HepG2 (cell line): ENCODE measurements around the gene PCGF3. TPM values are rescaled to one million over a fixed set of nuclear protein-coding genes. Genes with fewer than 3 reads are reported as not detected.
A peak's percentile ranks its signal among the peaks of the same experiment; 100 is the strongest.

Experiments
- ATRX ChIP-seq: sonication (generic); formaldehyde crosslinking; IDR thresholded peaks from 2 replicates; pipeline ENCODE4 v1.4.0; 2020; ENCODE audit warnings: missing genetic modification reagents, borderline replicate concordance
- KDM5A ChIP-seq: fragments of 200-600 bp; sonication (generic); IDR thresholded peaks from 2 replicates; pipeline ENCODE4 v1.7.0; 2018; ENCODE audit warnings: antibody characterized with exemption, mild to moderate bottlenecking, low read length, borderline replicate concordance
- NFKBIZ ChIP-seq: IDR thresholded peaks from 2 replicates; pipeline ENCODE4 v1.6.1; 2018; ENCODE audit warnings: missing genetic modification reagents, missing compliant biosample characterization
- PAF1 ChIP-seq: IDR thresholded peaks from 2 replicates; pipeline ENCODE4 v1.6.1; 2016; ENCODE audit warnings: missing genetic modification reagents, missing compliant biosample characterization
- RFXAP ChIP-seq: sonication (generic); formaldehyde crosslinking; IDR thresholded peaks from 2 replicates; pipeline ENCODE4 v1.4.0; 2020; ENCODE audit warnings: missing genetic modification reagents, borderline replicate concordance
- ZNF225 ChIP-seq: sonication (generic); formaldehyde crosslinking; IDR thresholded peaks from 2 replicates; pipeline ENCODE4 v1.4.0; 2020; ENCODE audit warnings: mild to moderate bottlenecking, missing genetic modification reagents
- ZNF331 ChIP-seq: sonication (generic); formaldehyde crosslinking; IDR thresholded peaks from 2 replicates; pipeline ENCODE4 v1.4.0; 2020; ENCODE audit warnings: missing genetic modification reagents
- ZNF589 ChIP-seq: sonication (generic); formaldehyde crosslinking; conservative IDR thresholded peaks from 2 replicates; pipeline ENCODE4 v1.8.0; 2022; ENCODE audit warnings: mild to moderate bottlenecking, moderate library complexity, missing genetic modification reagents
- polyA plus RNA-seq, 8 experiments: library from polyadenylated mRNA; depleted of rRNA in 3 of 8; stranded (reverse) in 7 of 8; unstranded in 1 of 8; fragments of >200 nt; fragmentation: Illumina TruSeq in 4 of 8; extraction: Trizol in 4 of 8; gene quantifications; 2 replicates each; pipeline versions ENCODE4 v1.2.1 to v1.2.3, GENCODE V29; 2011 to 2016; ENCODE audit warnings: low read depth in 4 of 8, missing spikeins in 1 of 8, mixed read lengths in 1 of 8; ENCODE audit not compliant: insufficient read depth in 1 of 8
- total RNA-seq, 5 experiments: library from RNA; depleted of rRNA; stranded (reverse); fragments of >200 nt; fragmentation: Illumina TruSeq; extraction: Trizol; gene quantifications; 2 replicates each; pipeline ENCODE4 v1.2.3, GENCODE V29; 2016; ENCODE audit warnings: low read depth in 1 of 5
- TF ChIP-seq, protein P1 (sequence below): sonication (generic); formaldehyde crosslinking; IDR thresholded peaks from 2 replicates; pipeline ENCODE4 v1.5.0; 2020; ENCODE audit warnings: mild to moderate bottlenecking, missing genetic modification reagents
- TF ChIP-seq, protein P2 (sequence below): sonication (generic); formaldehyde crosslinking; IDR thresholded peaks from 2 replicates; pipeline ENCODE4 v1.5.0; 2020; ENCODE audit warnings: mild to moderate bottlenecking, missing genetic modification reagents, borderline replicate concordance
- TF ChIP-seq, protein P3 (sequence below): sonication (generic); formaldehyde crosslinking; IDR thresholded peaks from 2 replicates; pipeline ENCODE4 v1.9.0; 2021; ENCODE audit warnings: missing genetic modification reagents, borderline replicate concordance
- TF ChIP-seq, protein P4 (sequence below): sonication (generic); formaldehyde crosslinking; IDR thresholded peaks from 2 replicates; pipeline ENCODE4 v1.4.0; 2020; ENCODE audit warnings: missing genetic modification reagents
- TF ChIP-seq, protein P5 (sequence below): IDR thresholded peaks from 2 replicates; pipeline ENCODE4 v1.6.1; 2012; ENCODE audit warnings: low read length, improper control_type of control experiment
- TF ChIP-seq, protein P6 (sequence below): IDR thresholded peaks from 2 replicates; pipeline ENCODE4 v1.6.1; 2016; ENCODE audit warnings: missing compliant biosample characterization, missing genetic modification reagents, borderline replicate concordance
- TF ChIP-seq, protein P7 (sequence below): sonication (generic); formaldehyde crosslinking; IDR thresholded peaks from 2 replicates; pipeline ENCODE4 v1.5.0; 2020; ENCODE audit warnings: missing genetic modification reagents

The PCGF3 gene
- total and polyA plus RNA-seq, 2 of the 13 experiments (the other 11 are each of a cell fraction or from before 2014, with no cell fraction given), result 28.6 to 66.2 TPM

DNA sequence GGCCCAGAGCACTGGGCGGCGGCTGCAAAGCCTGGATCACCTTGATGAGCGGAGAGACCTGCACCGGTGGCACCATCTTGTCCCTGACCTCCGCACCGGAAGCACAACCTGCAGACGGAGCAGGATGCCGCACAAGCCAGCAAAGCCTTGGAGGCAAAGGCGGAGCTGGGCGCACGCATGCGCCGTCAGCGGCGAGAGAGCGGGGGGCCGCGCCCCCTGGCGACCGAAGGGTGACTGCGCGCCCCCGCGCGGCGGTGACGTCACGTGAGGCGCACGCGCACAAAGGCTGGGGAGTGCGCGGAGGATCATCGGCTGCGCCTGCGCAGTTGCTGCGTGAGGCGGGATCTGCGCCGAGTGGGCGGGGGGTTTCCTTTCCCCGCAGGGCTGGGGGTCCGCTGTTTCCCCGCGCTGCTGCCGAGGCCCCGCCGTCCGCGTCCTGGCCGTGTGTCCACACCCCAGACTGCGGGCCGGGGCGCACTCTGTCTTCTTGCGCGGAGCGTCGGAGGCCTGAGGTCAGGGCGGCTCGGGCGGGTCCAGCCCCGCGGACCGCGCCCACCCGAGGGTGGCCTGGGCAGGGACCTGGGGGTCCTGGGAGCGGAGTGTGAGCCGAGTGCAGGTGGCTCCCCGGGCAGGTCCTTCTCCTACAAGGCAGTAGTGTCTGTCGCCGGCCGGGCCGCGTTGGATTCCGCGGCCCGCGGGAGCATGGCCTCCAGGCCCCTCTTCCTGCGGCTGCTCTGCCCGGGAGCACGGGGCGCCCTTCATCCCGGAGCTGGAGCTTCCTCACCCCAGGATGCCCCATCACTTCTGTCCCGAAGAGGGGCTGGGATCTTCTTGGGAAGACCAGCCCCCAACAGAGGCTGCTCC, 31.2 kb upstream of the PCGF3 start, which contains the start of the genes ATP5ME and MYL5 (continued):
- TF ChIP-seq, protein P1, sequence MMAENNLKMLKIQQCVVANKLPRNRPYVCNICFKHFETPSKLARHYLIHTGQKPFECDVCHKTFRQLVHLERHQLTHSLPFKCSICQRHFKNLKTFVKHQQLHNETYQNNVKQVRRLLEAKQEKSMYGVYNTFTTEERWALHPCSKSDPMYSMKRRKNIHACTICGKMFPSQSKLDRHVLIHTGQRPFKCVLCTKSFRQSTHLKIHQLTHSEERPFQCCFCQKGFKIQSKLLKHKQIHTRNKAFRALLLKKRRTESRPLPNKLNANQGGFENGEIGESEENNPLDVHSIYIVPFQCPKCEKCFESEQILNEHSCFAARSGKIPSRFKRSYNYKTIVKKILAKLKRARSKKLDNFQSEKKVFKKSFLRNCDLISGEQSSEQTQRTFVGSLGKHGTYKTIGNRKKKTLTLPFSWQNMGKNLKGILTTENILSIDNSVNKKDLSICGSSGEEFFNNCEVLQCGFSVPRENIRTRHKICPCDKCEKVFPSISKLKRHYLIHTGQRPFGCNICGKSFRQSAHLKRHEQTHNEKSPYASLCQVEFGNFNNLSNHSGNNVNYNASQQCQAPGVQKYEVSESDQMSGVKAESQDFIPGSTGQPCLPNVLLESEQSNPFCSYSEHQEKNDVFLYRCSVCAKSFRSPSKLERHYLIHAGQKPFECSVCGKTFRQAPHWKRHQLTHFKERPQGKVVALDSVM (CRISPR knock-in tag), result 0 out of 2 replicates have a peak, but pooled peaks have one; percentile 57
- no peak for TF ChIP-seq NFKBIZ (CRISPR knock-in tag)
- TF ChIP-seq, protein P2, sequence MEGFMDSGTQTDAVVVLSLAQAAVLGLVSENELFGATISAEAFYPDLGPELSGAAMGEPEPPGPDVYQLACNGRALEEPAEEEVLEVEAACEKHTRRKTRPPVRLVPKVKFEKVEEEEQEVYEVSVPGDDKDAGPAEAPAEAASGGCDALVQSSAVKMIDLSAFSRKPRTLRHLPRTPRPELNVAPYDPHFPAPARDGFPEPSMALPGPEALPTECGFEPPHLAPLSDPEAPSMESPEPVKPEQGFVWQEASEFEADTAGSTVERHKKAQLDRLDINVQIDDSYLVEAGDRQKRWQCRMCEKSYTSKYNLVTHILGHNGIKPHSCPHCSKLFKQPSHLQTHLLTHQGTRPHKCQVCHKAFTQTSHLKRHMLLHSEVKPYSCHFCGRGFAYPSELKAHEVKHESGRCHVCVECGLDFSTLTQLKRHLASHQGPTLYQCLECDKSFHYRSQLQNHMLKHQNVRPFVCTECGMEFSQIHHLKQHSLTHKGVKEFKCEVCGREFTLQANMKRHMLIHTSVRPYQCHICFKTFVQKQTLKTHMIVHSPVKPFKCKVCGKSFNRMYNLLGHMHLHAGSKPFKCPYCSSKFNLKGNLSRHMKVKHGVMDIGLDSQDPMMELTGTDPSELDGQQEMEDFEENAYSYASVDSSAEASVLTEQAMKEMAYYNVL (CRISPR knock-in tag), result peak; percentile 54; the same call in 1 of the 2 replicates
- TF ChIP-seq RFXAP (CRISPR knock-in tag), result peak; percentile 75; the same call in 1 of the 2 replicates
- TF ChIP-seq ZNF225 (CRISPR knock-in tag), result peak; percentile 79
- TF ChIP-seq, protein P3, sequence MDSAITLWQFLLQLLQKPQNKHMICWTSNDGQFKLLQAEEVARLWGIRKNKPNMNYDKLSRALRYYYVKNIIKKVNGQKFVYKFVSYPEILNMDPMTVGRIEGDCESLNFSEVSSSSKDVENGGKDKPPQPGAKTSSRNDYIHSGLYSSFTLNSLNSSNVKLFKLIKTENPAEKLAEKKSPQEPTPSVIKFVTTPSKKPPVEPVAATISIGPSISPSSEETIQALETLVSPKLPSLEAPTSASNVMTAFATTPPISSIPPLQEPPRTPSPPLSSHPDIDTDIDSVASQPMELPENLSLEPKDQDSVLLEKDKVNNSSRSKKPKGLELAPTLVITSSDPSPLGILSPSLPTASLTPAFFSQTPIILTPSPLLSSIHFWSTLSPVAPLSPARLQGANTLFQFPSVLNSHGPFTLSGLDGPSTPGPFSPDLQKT, result no peak
- no peak for TF ChIP-seq ZNF589 (CRISPR knock-in tag)
- TF ChIP-seq PAF1, result no peak
- TF ChIP-seq, protein P4, sequence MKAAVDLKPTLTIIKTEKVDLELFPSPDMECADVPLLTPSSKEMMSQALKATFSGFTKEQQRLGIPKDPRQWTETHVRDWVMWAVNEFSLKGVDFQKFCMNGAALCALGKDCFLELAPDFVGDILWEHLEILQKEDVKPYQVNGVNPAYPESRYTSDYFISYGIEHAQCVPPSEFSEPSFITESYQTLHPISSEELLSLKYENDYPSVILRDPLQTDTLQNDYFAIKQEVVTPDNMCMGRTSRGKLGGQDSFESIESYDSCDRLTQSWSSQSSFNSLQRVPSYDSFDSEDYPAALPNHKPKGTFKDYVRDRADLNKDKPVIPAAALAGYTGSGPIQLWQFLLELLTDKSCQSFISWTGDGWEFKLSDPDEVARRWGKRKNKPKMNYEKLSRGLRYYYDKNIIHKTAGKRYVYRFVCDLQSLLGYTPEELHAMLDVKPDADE (CRISPR knock-in tag), result no peak
- no peak for TF ChIP-seq KDM5A
- TF ChIP-seq ZNF331 (CRISPR knock-in tag), result peak; percentile 66; the same call in 1 of the 2 replicates
- TF ChIP-seq, protein P5, sequence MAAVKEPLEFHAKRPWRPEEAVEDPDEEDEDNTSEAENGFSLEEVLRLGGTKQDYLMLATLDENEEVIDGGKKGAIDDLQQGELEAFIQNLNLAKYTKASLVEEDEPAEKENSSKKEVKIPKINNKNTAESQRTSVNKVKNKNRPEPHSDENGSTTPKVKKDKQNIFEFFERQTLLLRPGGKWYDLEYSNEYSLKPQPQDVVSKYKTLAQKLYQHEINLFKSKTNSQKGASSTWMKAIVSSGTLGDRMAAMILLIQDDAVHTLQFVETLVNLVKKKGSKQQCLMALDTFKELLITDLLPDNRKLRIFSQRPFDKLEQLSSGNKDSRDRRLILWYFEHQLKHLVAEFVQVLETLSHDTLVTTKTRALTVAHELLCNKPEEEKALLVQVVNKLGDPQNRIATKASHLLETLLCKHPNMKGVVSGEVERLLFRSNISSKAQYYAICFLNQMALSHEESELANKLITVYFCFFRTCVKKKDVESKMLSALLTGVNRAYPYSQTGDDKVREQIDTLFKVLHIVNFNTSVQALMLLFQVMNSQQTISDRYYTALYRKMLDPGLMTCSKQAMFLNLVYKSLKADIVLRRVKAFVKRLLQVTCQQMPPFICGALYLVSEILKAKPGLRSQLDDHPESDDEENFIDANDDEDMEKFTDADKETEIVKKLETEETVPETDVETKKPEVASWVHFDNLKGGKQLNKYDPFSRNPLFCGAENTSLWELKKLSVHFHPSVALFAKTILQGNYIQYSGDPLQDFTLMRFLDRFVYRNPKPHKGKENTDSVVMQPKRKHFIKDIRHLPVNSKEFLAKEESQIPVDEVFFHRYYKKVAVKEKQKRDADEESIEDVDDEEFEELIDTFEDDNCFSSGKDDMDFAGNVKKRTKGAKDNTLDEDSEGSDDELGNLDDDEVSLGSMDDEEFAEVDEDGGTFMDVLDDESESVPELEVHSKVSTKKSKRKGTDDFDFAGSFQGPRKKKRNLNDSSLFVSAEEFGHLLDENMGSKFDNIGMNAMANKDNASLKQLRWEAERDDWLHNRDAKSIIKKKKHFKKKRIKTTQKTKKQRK, result no peak
- TF ChIP-seq ATRX (CRISPR knock-in tag), result no peak
- TF ChIP-seq, protein P6, sequence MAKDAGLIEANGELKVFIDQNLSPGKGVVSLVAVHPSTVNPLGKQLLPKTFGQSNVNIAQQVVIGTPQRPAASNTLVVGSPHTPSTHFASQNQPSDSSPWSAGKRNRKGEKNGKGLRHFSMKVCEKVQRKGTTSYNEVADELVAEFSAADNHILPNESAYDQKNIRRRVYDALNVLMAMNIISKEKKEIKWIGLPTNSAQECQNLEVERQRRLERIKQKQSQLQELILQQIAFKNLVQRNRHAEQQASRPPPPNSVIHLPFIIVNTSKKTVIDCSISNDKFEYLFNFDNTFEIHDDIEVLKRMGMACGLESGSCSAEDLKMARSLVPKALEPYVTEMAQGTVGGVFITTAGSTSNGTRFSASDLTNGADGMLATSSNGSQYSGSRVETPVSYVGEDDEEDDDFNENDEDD (CRISPR knock-in tag), result peak; percentile 75; the same call in 1 of the 2 replicates
- TF ChIP-seq, protein P7, sequence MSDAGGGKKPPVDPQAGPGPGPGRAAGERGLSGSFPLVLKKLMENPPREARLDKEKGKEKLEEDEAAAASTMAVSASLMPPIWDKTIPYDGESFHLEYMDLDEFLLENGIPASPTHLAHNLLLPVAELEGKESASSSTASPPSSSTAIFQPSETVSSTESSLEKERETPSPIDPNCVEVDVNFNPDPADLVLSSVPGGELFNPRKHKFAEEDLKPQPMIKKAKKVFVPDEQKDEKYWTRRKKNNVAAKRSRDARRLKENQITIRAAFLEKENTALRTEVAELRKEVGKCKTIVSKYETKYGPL, result no peak
